Erythroblast (primary cell): ENCODE measurements around the gene GPC3.

Experiments
- GATA1 ChIP-seq: IDR thresholded peaks from 2 replicates; pipeline ENCODE4 v1.6.1; 2011; ENCODE audit warnings: low read depth, mild to moderate bottlenecking, control low read depth, low read length, moderate library complexity
- POLR2A ChIP-seq: IDR thresholded peaks from 2 replicates; pipeline ENCODE4 v1.6.1; 2011; ENCODE audit warnings: mild to moderate bottlenecking, low read length

DNA sequence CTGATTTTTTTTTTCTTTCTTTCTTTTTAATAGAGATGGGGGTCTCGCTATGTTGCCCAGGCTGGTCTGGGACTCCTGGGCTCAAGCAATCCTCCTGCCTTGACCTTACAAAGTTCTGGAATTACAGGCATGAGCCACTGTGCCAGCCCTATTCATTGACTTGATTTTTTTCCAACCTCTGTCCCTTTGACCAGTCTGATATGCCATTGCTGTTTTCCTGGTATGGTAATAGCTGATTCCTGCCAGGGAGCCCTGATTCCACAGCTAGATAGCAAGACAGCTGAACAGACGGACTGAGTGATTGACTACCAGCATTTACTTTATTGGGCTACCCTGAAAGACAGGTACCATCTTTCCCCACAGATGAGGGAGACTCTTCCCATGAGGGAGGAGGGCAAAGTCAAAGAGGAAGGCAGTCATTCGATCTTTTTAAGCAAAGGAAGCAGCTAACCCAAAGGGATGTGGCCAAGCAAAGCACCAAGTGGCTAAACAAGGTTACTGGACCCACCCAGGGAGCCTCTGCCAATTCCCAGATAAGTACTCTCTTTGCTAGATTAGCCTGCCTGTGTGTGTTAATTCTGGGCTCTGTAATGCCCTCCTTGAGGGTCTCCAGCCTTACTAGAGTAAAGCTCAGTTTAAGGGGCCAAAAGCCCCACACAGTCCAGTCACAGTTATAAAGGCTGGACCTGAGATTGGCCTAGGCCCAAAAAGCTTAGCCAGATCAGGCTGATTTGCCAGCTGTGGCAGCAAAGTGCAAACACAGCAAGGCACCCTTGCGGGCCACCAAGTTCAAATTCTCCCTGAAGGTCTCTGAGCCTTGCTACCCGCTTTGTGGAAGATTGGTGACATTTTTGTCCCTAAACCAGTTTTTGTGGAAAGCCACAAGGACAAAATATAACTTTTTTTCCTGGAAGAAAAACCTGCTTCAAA is 377.7 kb downstream of the GPC3 start:
- TF ChIP-seq POLR2A: no peak
- TF ChIP-seq GATA1: no peak
